Measurements from ENCODE around the gene NTSR1.
"Not testable (repeated sequence)": the region's sequence is repeated elsewhere in the genome, so short reads cannot be mapped to it uniquely, and the experiment has no call there.

Gene NTSR1

GRCh38 chr20:62675156-62675876 lies 33.3 kb upstream of the NTSR1 start:
- no peak for DNase-seq

DNA sequence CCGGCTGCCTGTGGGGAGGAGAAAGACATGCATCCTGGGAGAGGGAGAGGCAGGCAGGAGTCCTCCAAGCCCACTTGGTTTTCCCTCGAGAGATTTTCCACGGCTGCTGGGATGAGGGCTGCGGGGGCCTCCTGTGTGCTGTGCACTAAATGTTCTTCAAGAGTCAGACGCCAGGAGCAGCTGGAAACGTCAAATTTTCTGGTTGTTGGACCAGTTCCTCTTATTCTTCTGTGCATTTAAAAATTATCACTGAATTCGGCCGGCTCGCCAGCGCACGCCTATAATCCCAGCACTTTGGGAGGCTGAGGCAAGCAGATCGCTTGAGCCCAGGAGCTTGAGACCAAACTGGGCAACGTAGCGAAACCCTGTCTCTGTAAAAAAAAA lies 32.8 kb upstream of the NTSR1 start:
- no peak for DNase-seq

GRCh38 chr20:62676976-62677375 lies 31.7 kb upstream of the NTSR1 start:
- DNase-seq, result no peak

DNA sequence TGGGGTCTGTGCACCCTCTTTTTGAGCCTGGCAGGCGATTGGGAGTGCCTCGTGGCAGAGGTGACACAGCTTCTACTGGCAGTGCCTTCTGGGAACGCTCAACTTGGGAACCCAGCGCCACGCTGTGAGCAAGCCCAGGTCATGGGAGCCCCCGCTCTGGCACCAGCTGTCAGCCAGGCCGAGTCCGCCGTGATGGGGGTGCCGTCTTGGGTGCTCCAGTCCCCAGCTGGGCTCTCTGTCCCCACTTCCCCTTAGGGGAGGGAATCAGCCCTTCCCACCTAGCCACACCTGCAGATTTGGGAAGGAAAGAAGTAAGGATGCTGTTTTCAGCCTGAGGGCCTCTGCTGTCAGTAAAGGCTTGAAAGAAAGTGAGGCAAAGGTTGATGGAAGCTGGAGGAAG lies 31.0 kb upstream of the NTSR1 start:
- no peak for DNase-seq

GRCh38 chr20:62678553-62678952 lies 30.1 kb upstream of the NTSR1 start:
- DNase-seq, result no peak

GRCh38 chr20:62679978-62680589 lies 28.6 kb upstream of the NTSR1 start:
- DNase-seq, result no peak

GRCh38 chr20:62682912-62683517 lies 25.6 kb upstream of the NTSR1 start:
- no peak for DNase-seq

DNA sequence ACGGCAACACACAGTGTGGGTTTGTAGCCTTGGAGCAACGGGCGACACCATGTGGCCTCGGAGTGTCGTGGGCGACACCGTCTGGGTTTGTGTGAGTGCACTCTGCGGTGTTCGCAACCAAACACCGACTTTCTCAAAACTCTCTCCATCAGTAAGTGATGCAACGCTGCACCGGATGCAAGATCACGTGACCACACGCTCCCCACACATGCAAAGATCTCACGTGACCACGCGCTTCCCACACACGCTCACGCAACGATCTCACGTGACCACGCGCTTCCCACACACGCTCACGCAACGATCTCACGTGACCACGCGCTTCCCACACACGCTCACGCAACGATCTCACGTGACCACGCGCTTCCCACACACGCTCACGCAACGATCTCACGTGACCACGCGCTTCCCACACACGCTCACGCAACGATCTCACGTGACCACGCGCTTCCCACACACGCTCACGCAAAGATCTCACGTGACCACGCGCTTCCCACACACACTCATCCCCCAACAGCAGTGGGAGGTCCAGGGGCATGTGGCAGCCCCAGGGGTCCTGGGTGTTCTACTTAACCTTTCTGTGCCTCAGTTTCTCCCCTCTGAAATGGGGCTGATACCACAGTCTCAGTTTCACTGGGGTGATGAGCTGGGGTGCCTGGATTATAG lies 24.8 kb upstream of the NTSR1 start:
- DNase-seq, result not testable (repeated sequence)

- DNase-seq, result no peak
Measured at GRCh38 chr20:62684981-62685380, 23.7 kb upstream of the NTSR1 start.

DNA sequence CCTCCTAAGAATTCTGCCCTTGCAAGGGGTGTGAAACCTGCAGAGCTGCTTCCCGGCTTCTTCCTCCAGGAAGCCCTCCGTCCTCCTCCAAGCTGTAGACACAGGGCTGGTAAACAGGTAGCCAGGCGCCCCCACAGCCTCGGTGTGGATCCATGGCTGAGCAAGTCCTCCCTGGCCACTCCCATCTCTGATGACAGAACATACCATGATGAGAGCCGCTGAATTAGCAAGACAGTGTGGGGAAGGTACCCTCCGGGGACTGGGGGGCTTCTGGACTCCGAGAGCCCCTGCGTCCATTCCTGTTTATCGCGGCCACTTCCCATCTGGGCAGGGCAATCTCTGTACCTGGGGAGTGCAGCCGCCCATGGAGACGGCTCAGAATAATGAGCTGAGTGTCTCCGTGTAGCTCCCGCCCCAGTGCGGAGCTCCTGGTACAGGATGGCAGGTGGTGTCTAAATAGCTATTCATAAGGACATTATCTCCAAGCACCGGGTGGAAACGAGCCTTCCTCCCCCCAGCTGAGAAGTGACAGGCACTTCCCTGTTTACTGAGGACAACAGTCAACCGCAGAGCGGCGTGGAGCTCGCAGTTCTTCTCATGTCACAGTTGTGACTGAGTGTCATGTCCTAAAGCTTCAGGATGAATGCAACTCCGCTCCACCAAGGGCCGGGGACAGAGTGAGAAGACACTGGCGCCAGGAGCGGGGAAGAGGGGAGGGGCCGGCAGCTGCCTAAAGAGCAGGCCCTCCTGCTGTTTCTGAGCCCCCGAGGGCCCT lies 22.7 kb upstream of the NTSR1 start:
- DNase-seq, result no peak

DNA sequence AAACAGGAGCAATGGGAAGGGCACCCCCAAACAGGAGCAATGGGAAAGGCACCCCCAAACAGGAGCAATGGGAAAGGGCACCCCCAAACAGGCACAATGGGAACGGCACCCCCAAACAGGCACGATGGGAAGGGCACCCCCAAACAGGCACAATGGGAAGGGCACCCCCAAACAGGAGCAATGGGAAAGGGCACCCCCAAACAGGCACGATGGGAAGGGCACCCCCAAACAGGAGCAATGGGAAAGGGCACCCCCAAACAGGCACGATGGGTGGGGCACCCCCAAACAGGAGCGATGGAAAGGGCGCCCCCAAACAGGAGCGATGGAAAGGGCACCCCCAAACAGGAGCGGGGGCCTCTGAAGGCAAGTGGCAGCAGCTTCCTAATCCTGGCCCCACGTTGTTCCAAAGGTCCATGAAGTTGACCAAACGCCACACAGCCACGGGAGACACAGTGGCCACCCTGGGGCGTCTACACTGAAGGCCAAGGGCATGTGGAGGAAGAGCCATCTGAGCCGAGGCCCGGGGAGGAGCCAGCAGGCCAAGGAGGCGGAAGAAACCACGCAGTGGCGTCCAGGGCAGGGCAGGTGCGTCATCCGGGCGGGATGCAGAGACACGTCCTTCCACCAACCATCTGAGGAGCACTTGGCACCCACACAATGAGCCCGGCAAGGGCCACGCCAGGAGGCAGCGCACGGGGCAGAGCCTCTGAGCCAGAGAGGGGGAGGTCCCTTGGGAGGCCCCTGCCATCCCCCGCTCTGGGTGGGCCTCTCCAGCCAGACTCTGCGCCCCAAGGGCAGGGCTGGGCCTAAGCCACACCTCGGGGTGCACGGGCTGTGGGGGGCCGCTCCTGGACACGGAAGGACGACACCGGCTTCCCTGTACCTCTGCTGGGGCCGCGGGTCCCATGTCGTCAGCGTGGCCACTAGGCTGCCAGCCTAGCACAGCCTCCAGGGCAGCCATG lies 21.5 kb upstream of the NTSR1 start:
- no peak for DNase-seq

DNA sequence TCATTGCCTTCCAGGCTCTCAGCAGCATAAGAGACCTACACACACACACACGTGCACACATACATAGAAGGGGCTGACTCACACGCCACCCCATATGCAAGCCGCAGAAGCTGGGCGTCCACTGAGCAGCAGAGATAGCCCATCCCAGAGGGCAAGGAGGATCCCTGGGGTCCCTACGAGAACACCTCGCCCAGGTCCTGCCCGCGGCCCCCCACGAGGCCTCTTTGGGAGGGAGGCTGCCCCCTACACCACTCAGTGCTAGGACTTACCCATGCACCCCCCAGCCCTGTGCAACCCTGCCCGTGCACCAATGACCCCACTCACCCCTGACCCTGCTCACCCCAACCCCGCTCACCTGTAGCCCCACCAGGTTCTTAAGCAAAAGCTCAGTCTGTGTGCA lies 20.6 kb upstream of the NTSR1 start:
- no peak for DNase-seq

DNA sequence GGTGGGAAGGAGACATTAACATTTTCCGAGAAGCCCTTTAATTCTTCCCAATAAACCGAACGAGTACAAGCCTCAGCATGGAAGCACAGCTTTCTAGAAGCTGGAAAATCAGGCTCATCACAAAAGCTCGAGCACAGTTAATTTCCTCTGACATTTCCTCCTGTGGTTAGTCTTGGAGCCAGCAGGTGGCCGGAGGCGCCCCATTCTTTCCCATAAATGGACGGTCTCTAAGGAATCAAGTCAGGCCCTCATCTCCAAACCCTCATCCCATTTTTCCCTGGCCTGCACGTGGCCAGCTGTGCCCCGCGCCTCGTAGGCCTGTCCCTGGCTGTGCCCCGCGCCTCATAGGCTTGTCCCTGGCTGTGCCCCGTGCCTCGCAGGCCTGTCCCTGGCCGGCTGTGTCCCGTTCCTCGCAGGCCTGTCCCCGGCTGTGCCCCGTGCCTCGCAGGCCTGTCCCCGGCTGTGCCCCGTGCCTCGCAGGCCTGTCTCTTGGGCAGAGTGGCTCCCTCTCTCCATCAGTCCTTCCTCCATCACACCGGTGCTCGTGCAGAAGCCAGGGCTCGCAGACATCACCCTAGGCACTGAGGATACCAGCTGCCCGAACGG lies 19.7 kb upstream of the NTSR1 start:
- no peak for DNase-seq

DNA sequence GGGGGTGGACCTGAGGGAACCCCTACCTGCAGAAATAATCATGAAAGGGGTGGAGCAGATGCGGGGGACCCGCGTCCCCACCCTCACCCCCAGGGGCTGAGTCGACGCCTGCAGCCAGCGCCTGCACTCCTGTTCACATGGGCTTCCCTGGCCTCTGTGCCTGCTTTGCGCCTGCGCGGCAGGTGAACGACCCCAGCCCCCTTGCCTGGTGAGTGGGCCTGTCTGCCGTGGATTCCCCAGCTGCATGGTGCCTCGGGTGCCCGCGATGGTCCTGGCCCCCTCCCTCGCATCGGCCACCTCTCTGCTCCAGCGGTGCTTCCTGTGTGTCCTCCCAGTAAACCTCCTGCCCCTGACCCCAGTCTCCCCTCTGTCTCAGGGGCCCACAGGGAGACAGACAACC lies 18.8 kb upstream of the NTSR1 start:
- DNase-seq, result no peak

DNA sequence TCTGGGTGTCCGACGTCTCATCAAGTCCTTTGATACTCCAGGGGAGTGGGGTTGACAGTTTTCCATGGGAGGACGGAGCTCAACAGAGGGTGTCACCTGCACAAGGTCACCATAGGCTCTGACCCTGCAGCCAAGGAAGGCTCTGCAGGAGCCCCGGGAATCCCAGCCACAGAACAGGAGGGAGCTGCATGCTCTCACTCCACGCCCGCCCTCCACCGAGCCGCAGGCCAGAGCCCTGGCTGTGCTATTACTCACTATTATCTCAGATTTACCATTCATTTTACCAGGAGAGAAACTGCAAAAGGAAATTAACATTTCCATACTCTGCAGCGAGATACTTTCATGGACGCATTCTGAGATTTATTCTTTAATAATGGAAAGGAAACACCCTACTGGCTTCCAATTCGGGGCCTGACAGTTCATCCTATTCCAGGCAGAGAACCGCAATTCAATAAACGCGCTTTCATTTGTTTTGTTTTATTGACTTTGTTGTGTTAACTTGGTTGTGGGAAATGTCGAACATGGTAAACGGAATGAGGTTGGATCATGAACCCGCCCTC lies 18.3 kb upstream of the NTSR1 start:
- DNase-seq, result no peak

- DNase-seq, result no peak
Measured at GRCh38 chr20:62691487-62691886, 17.1 kb upstream of the NTSR1 start.

- DNase-seq, result no peak
Measured at GRCh38 chr20:62692176-62692575, 16.5 kb upstream of the NTSR1 start.

- no peak for DNase-seq
Measured at GRCh38 chr20:62692801-62693523, 15.7 kb upstream of the NTSR1 start.

GRCh38 chr20:62693524-62693922 lies 15.1 kb upstream of the NTSR1 start:
- DNase-seq, result no peak

DNA sequence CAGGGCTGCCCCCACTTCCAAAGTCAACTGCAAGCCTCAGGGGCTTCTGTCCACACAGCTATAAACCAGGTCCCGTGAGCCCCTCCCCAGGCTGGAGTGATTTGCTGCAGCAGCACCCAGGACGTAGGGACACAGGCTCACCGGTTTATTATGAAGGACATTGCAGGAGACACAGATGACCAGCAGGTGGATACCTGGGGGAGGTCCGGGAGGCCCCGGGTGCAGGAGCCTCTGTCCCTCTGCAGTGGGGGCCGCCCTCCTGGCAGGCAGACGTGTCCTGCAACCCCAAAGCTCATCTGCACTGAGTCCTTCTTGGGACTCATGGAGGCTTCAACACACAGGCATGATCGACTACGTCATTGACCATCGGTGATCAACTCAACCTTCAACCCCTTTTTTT lies 14.5 kb upstream of the NTSR1 start:
- DNase-seq, result no peak

GRCh38 chr20:62694868-62695267 lies 13.8 kb upstream of the NTSR1 start:
- DNase-seq, result no peak

Measured in NCI-H510A (cell line).